Panc1 (cell line): ENCODE results near the gene ZNF282.
"Not testable (repeated sequence)": the region's sequence is repeated elsewhere in the genome, so short reads cannot be mapped to it uniquely, and the experiment has no call there.

ENCODE experiments used
- CTCF ChIP-seq: fragments of 450-650 bp; IDR thresholded peaks from 2 replicates; pipeline ENCODE4 v1.5.1; 2017; ENCODE audit warnings: mild to moderate bottlenecking
- POLR2AphosphoS5 ChIP-seq: IDR thresholded peaks from 2 replicates; pipeline ENCODE4 v1.6.1; 2012; ENCODE audit warnings: mild to moderate bottlenecking, low read depth, low read length, moderate library complexity
- REST ChIP-seq, 2 experiments: IDR thresholded peaks; 2 replicates each; pipeline ENCODE4 v1.6.1; 2011 to 2012; ENCODE audit warnings: low read depth in 2 of 2, control low read depth in 1 of 2, low read length in 1 of 2, mild to moderate bottlenecking in 1 of 2, moderate library complexity in 1 of 2; ENCODE audit not compliant: insufficient read depth in 1 of 2

DNA sequence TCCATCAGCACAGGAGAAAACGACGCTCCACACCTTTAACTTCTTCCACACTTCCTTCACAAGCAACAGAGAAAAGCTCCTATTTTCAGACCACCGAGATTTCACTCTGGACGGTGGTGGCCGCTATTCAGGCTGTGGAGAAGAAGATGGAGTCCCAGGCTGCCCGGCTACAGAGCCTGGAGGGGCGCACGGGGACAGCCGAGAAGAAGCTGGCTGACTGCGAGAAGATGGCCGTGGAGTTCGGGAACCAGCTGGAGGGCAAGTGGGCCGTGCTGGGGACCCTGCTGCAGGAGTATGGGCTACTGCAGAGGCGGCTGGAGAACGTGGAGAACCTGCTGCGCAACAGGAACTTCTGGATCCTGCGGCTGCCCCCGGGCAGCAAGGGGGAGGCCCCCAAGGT is 54.8 kb downstream of the ZNF282 start:
- not testable (repeated sequence) for TF ChIP-seq REST (IDR thresholded peaks at IDR 0.05; ENCODE audit: insufficient read depth in 1 of 2, low read depth in 2 of 2, low read length in 1 of 2); CTCF; POLR2AphosphoS5
